Glutamatergic neuron (in vitro differentiated cells): ENCODE data around the gene TMEM179. TPM values are rescaled to one million over a fixed set of nuclear protein-coding genes. Genes with fewer than 3 reads are reported as not detected.

Experiments used
- DNase-seq: peaks from one replicate; pipeline ENCODE4 v3.0.0; 2022
- H3K27ac Mint-ChIP-seq: one replicate; pipeline ENCODE4 v1.8.0; 2020; ENCODE audit warnings: mild to moderate bottlenecking, mixed read lengths, inconsistent platforms; ENCODE audit not compliant: unreplicated experiment
- H3K27me3 Mint-ChIP-seq: one replicate; pipeline ENCODE4 v1.8.0; 2020; ENCODE audit warnings: mild to moderate bottlenecking, moderate library complexity, mixed read lengths, inconsistent platforms; ENCODE audit not compliant: unreplicated experiment
- H3K36me3 Mint-ChIP-seq: one replicate; pipeline ENCODE4 v1.8.0; 2020; ENCODE audit warnings: mild to moderate bottlenecking, mixed read lengths, inconsistent platforms; ENCODE audit not compliant: unreplicated experiment
- H3K4me1 Mint-ChIP-seq: one replicate; pipeline ENCODE4 v1.8.0; 2020; ENCODE audit warnings: mild to moderate bottlenecking, low read depth, mixed read lengths, inconsistent platforms; ENCODE audit not compliant: unreplicated experiment
- H3K4me3 Mint-ChIP-seq: one replicate; pipeline ENCODE4 v1.8.0; 2020; ENCODE audit warnings: mild to moderate bottlenecking, mixed read lengths, inconsistent platforms; ENCODE audit not compliant: unreplicated experiment
- H3K9me3 Mint-ChIP-seq: one replicate; pipeline ENCODE4 v1.8.0; 2020; ENCODE audit warnings: mild to moderate bottlenecking, moderate library complexity, mixed read lengths, inconsistent platforms; ENCODE audit not compliant: unreplicated experiment
- total RNA-seq: library from RNA; stranded (reverse); fragmentation: NEBNext Ultra II Directional; extraction: Animal tissue kit (Norgen Biotek cat#: 25700); gene quantifications from one replicate; pipeline ENCODE4 v1.2.1, GENCODE V29; 2021; ENCODE audit not compliant: unreplicated experiment
- TF ChIP-seq, protein P1 (sequence below): fragments of 200-600 bp; sonication (generic); IDR thresholded peaks from one replicate; pipeline ENCODE4 v1.5.0; 2021; ENCODE audit not compliant: partially characterized antibody, unreplicated experiment

TMEM179 gene
- total RNA-seq, 1 donor from 2014 or later, result 28.8 TPM

DNA sequence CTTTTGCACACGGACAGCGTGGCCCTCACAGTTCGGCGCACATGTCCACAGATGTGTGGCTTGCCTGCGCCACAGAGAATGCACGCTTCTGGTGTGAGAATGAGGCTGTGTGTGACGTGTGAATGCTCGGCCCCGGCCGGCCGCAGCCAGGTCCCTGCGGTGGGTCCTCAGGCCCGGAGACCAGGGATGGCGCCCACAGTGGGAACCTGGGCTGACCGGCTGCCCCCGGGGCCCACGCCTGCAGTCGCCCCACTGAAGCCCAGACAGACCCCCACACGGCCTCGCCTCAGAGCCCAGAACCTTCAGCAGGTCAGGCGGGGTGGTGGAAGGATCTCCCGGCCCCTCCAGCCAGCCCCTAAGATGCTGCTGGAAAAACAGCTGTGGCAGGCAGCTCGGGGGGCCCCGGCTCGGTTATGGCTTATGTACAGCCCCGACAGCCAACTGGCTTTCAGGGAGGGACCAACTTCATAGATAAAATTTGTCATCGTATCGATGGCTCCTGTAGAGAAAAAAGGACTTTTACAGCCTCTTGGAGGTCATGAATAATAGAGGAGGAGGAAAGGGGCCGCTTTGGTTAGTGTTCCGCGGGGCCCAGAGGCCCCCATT, 29.5 kb downstream of the TMEM179 start:
- no peak for DNase-seq
- Mint-ChIP-seq H3K27ac (no peak overlapping the region), H3K36me3 (no peaks in the 10 kb centered on the region), H3K9me3 (no peaks in the 10 kb centered on the region), H3K4me1 (peaks cover 2% of the 10 kb centered on the region), H3K4me3 (no peak overlapping the region), H3K27me3 (peaks cover 4% of the 10 kb centered on the region)
- TF ChIP-seq, protein P1, sequence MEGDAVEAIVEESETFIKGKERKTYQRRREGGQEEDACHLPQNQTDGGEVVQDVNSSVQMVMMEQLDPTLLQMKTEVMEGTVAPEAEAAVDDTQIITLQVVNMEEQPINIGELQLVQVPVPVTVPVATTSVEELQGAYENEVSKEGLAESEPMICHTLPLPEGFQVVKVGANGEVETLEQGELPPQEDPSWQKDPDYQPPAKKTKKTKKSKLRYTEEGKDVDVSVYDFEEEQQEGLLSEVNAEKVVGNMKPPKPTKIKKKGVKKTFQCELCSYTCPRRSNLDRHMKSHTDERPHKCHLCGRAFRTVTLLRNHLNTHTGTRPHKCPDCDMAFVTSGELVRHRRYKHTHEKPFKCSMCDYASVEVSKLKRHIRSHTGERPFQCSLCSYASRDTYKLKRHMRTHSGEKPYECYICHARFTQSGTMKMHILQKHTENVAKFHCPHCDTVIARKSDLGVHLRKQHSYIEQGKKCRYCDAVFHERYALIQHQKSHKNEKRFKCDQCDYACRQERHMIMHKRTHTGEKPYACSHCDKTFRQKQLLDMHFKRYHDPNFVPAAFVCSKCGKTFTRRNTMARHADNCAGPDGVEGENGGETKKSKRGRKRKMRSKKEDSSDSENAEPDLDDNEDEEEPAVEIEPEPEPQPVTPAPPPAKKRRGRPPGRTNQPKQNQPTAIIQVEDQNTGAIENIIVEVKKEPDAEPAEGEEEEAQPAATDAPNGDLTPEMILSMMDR, result no peak

DNA sequence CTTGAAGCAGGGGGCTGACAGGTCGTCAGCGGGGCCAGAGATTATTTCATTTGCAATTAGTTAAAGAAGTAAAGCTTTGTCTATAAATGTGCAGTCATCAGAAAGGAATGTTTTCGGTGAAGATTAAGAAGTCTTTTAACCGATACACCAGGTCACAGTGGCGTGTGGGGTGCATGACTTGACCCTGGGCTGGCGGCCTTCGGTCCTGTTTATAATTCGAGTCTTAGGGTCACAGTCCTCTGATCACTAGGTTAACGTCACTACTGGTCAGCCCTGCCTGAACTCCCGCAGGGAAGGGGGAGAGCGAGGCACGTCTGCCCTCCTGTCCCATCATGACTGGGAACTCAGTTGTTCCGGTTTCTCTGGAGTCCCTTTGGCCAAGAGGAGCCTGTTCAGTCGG, 30.0 kb downstream of the TMEM179 start:
- no peak overlapping the region for H3K27ac Mint-ChIP-seq
- H3K27me3 Mint-ChIP-seq, result peaks cover 4% of the 10 kb centered on the region
- H3K9me3 Mint-ChIP-seq, result no peaks in the 10 kb centered on the region
- no peak overlapping the region for H3K4me3 Mint-ChIP-seq
- no peaks in the 10 kb centered on the region for H3K36me3 Mint-ChIP-seq
- TF ChIP-seq, protein P1, result no peak
- DNase-seq, result no peak
- peaks cover 2% of the 10 kb centered on the region for H3K4me1 Mint-ChIP-seq

DNA sequence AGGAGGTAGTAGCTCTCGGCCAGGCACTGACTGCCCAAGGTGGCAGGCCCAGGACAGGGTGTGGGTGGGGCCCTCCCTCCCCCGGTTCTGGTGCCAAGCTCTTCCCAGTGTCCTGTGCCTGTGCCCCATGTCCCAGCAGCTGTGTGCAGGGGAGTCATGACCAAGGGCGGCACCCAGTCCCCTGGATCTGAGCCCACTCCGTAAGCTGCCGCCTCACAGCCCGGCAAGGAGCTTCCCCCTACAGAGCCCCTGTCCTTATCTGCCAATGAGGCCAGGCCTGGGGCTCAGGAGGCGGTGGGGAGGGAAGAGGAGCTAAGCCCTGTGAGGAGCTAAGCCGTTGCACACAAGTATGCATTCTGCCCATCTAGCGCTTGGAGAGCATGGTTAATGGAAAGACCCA, 30.6 kb downstream of the TMEM179 start:
- TF ChIP-seq, protein P1, result no peak
- no peaks in the 10 kb centered on the region for H3K36me3 Mint-ChIP-seq
- H3K27ac Mint-ChIP-seq, result no peak overlapping the region
- no peaks in the 10 kb centered on the region for H3K9me3 Mint-ChIP-seq
- peaks cover 6% of the 10 kb centered on the region for H3K27me3 Mint-ChIP-seq
- DNase-seq, result no peak
- H3K4me3 Mint-ChIP-seq, result no peak overlapping the region
- no peaks in the 10 kb centered on the region for H3K4me1 Mint-ChIP-seq

DNA sequence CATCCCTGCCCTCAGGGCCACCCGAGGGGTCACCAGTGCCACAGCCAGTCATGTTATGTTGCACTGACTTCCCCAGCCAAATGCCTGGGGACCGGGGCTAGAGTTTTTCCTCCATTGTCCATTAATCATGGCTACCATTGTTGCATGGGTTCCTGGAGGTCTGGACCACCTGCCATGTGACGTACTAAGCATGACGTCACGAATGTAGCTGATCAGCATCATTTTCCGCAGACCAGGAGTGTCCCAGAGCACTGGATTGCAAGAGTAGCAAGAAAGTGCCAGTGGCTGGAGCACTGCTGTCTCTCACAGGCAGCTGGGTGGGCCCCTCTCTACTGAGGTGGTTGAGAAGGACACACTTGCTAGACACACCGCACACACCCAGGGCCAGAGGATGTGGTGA, 31.9 kb downstream of the TMEM179 start:
- DNase-seq, result no peak
- Mint-ChIP-seq H3K9me3 (no peaks in the 10 kb centered on the region), H3K27me3 (peaks cover 6% of the 10 kb centered on the region), H3K4me1 (no peaks in the 10 kb centered on the region), H3K36me3 (no peaks in the 10 kb centered on the region), H3K27ac (peak overlapping the region; percentile 33), H3K4me3 (no peak overlapping the region)
- TF ChIP-seq, protein P1, result no peak

DNA sequence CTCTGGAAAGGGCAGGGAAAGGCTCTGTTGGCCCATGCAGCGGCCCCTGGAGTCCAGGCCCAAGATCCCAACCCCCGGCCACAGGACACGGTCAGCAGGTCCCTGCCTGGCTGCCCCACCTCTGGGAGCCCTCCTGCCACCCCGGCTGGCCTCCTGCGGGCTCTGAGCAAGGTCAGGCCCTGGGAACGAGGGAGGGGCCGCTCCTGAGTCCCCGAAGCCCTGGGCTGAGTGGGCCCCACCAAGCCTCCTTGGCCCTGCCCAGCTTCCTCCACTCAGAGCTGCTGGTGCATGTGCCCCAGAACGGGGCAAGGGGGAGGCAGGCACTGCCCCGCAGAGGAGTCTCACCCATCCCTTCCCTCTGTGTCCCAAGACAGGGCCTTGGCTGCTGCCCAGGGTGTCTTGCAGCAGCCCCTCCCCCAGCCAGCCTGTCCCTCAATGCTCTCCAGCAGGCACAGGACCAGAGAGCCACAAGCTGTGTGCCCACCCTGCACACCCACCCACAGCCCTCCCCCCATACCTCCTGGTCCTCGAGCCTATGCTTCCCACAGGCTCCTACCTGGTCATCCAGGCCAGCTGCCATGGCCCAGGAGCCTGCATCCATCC, 32.4 kb downstream of the TMEM179 start:
- no peaks in the 10 kb centered on the region for H3K9me3 Mint-ChIP-seq
- H3K4me3 Mint-ChIP-seq, result no peak overlapping the region
- no peaks in the 10 kb centered on the region for H3K4me1 Mint-ChIP-seq
- peaks cover 6% of the 10 kb centered on the region for H3K27me3 Mint-ChIP-seq
- TF ChIP-seq, protein P1, result no peak
- H3K27ac Mint-ChIP-seq, result no peak overlapping the region
- no peaks in the 10 kb centered on the region for H3K36me3 Mint-ChIP-seq
- no peak for DNase-seq
